CD14-positive monocyte (primary cell): Measurements from ENCODE around the gene ADAM23. TPM values are rescaled to one million over a fixed set of nuclear protein-coding genes. Genes with fewer than 3 reads are reported as not detected.

ENCODE experiments used
- DNase-seq, 3 donors: peaks; one replicate each; pipeline ENCODE4 v3.0.0-alpha.2; 2011 to 2022
- H2AFZ ChIP-seq: 2 replicates; pipeline ENCODE4 v1.6.0; 2012; ENCODE audit warnings: mild to moderate bottlenecking, low read depth, low read length, inconsistent platforms; ENCODE audit not compliant: insufficient read depth, poor library complexity, severe bottlenecking
- H3K27ac ChIP-seq, 2 donors: 1 replicate in 1 of 2; 2 replicates in 1 of 2; pipeline ENCODE4 v1.5.1; 2012 to 2013; ENCODE audit warnings: low read length in 2 of 2, control low read depth in 1 of 2, inconsistent platforms in 1 of 2, low read depth in 1 of 2, mild to moderate bottlenecking in 1 of 2
- H3K27me3 ChIP-seq, 2 donors: one replicate each; pipeline versions ENCODE4 v1.6.0 to v1.6.1; 2011 to 2013; ENCODE audit warnings: low read length in 2 of 2; ENCODE audit not compliant: control insufficient read depth in 2 of 2, insufficient read depth in 2 of 2
- H3K36me3 ChIP-seq, 2 donors: replicated peaks in 1 of 2; 1 replicate in 1 of 2; 2 replicates in 1 of 2; pipeline versions ENCODE4 v1.5.1 to v1.6.1; 2012 to 2013; ENCODE audit warnings: low read length in 2 of 2, control low read depth in 1 of 2, inconsistent platforms in 1 of 2, mild to moderate bottlenecking in 1 of 2; ENCODE audit not compliant: insufficient read depth in 2 of 2, control insufficient read depth in 1 of 2
- H3K4me1 ChIP-seq, 2 donors: 1 replicate in 1 of 2; 2 replicates in 1 of 2; pipeline versions ENCODE4 v1.5.1 to v1.6.1; 2012 to 2013; ENCODE audit warnings: low read length in 2 of 2, control low read depth in 1 of 2, inconsistent platforms in 1 of 2, mild to moderate bottlenecking in 1 of 2, moderate library complexity in 1 of 2; ENCODE audit not compliant: insufficient read depth in 2 of 2, control insufficient read depth in 1 of 2
- H3K4me2 ChIP-seq: replicated peaks from 2 replicates; pipeline ENCODE3; 2012; ENCODE audit warnings: low read length, moderate library complexity, mild to moderate bottlenecking; ENCODE audit not compliant: poor library complexity, severe bottlenecking; ENCODE audit errors: extremely low read depth
- H3K4me3 ChIP-seq, 3 experiments: fragments of 200-600 bp in 1 of 3; sonication (generic) in 1 of 3; replicated peaks in 1 of 3; 1 replicate in 2 of 3; 2 replicates in 1 of 3; pipeline ENCODE4 v1.5.1; 2011 to 2013; ENCODE audit warnings: low read length in 3 of 3, mild to moderate bottlenecking in 3 of 3, control low read depth in 2 of 3, low read depth in 2 of 3, inconsistent platforms in 1 of 3, moderate library complexity in 1 of 3
- H3K79me2 ChIP-seq: 2 replicates; pipeline ENCODE4 v1.6.0; 2012; ENCODE audit warnings: mild to moderate bottlenecking, control low read depth, inconsistent platforms, low read length, moderate library complexity; ENCODE audit not compliant: insufficient read depth
- H3K9ac ChIP-seq: 2 replicates; pipeline ENCODE4 v1.6.0; 2017; ENCODE audit warnings: low read length, mild to moderate bottlenecking; ENCODE audit not compliant: insufficient read depth, poor library complexity, severe bottlenecking
- H3K9me3 ChIP-seq, 2 donors: replicated peaks in 1 of 2; 1 replicate in 1 of 2; 2 replicates in 1 of 2; pipeline versions ENCODE4 v1.5.1 to v1.6.1; 2012 to 2013; ENCODE audit warnings: low read length in 2 of 2, control low read depth in 1 of 2; ENCODE audit not compliant: control insufficient read depth in 1 of 2, insufficient read depth in 1 of 2
- H4K20me1 ChIP-seq: 2 replicates; pipeline ENCODE4 v1.6.0; 2012; ENCODE audit warnings: mild to moderate bottlenecking, low read length, control low read depth, moderate library complexity; ENCODE audit not compliant: insufficient read depth
- H3K27ac Mint-ChIP-seq, 7 donors: one replicate each; pipeline ENCODE4 v1.8.0; 2020; ENCODE audit warnings: mild to moderate bottlenecking in 7 of 7, mixed read lengths in 7 of 7, moderate library complexity in 6 of 7, inconsistent platforms in 2 of 7
- H3K27me3 Mint-ChIP-seq, 3 donors: one replicate each; pipeline ENCODE4 v1.8.0; 2021 to 2022; ENCODE audit warnings: low read depth in 3 of 3, mild to moderate bottlenecking in 3 of 3, mixed read lengths in 3 of 3, moderate library complexity in 3 of 3, inconsistent platforms in 1 of 3
- H3K36me3 Mint-ChIP-seq, 2 donors: one replicate each; pipeline ENCODE4 v1.8.0; 2020; ENCODE audit warnings: mixed read lengths in 2 of 2, inconsistent platforms in 1 of 2, mild to moderate bottlenecking in 1 of 2
- H3K4me1 Mint-ChIP-seq: one replicate; pipeline ENCODE4 v1.8.0; 2020; ENCODE audit warnings: mild to moderate bottlenecking, mixed read lengths
- H3K4me3 Mint-ChIP-seq, 2 donors: one replicate each; pipeline ENCODE4 v1.8.0; 2020; ENCODE audit warnings: mild to moderate bottlenecking in 2 of 2, mixed read lengths in 2 of 2, moderate library complexity in 1 of 2
- H3K9me3 Mint-ChIP-seq, 7 donors: one replicate each; pipeline ENCODE4 v1.8.0; 2020 to 2022; ENCODE audit warnings: mixed read lengths in 7 of 7, mild to moderate bottlenecking in 6 of 7, moderate library complexity in 6 of 7, inconsistent platforms in 2 of 7
- CTCF ChIP-seq: fragments of 200-600 bp; IDR thresholded peaks from one replicate; pipeline ENCODE4 v1.8.0; 2022; ENCODE audit warnings: antibody characterized with exemption, mild to moderate bottlenecking
- intact Hi-C, 2 donors: fragments of 100-400 bp; cut with micrococcal nuclease; formaldehyde crosslinking; loops; one replicate each; pipeline versions ENCODE4 v1.15.0 to v1.15.1; 2023
- polyA plus RNA-seq, 3 donors: library from polyadenylated mRNA; depleted of rRNA in 1 of 3; unstranded in 2 of 3; stranded (reverse) in 1 of 3; fragments of 300-500 nt in 2 of 3; fragments of >200 nt in 1 of 3; fragmentation: Illumina TruSeq in 2 of 3; gene quantifications; 1 replicate in 2 of 3; 2 replicates in 1 of 3; pipeline ENCODE4 v1.2.3, GENCODE V29; 2012 to 2021

Gene ADAM23
- polyA plus RNA-seq, 3 donors: not detected

GRCh38 chr2:206433190-206433589 lies 10.1 kb upstream of the ADAM23 start:
- H3K27me3 ChIP-seq: peaks cover 0 to 3% of the 10 kb centered on the region in 2 donors
- H3K36me3 Mint-ChIP-seq: no peaks in the 10 kb centered on the region
- no peaks in the 10 kb centered on the region for H3K4me1 Mint-ChIP-seq
- H3K4me3 Mint-ChIP-seq: no peak overlapping the region
- no peaks in the 10 kb centered on the region for H3K36me3 ChIP-seq
- no peak overlapping the region for H3K27ac Mint-ChIP-seq
- no peaks in the 10 kb centered on the region for H3K9me3 ChIP-seq
- no peak overlapping the region for H3K27ac ChIP-seq
- DNase-seq: no peak
- no peak overlapping the region for H3K4me2 ChIP-seq
- no peaks in the 10 kb centered on the region for H3K79me2 ChIP-seq
- intact Hi-C loops: no loop called here
- H2AFZ ChIP-seq: no peak overlapping the region
- H3K9me3 Mint-ChIP-seq: peaks cover 0 to 8% (median 0%) of the 10 kb centered on the region in 7 donors
- H3K9ac ChIP-seq: no peak overlapping the region
- H3K27me3 Mint-ChIP-seq: peaks cover 8 to 17% (median 14%) of the 10 kb centered on the region in 3 donors
- H3K4me3 ChIP-seq: no peak overlapping the region
- no peaks in the 10 kb centered on the region for H4K20me1 ChIP-seq
- TF ChIP-seq CTCF: no peak
- H3K4me1 ChIP-seq: no peaks in the 10 kb centered on the region

- Histone ChIP-seq H2AFZ (no peak overlapping the region), H3K79me2 (no peaks in the 10 kb centered on the region), H3K36me3 (no peaks in the 10 kb centered on the region), H3K4me2 (no peak overlapping the region), H3K27ac (no peak overlapping the region), H3K4me3 (no peak overlapping the region), H4K20me1 (no peaks in the 10 kb centered on the region), H3K27me3 (peaks cover 0 to 3% of the 10 kb centered on the region in 2 donors), H3K9me3 (no peaks in the 10 kb centered on the region), H3K9ac (no peak overlapping the region), H3K4me1 (no peaks in the 10 kb centered on the region)
- Mint-ChIP-seq H3K9me3 (peaks cover 0 to 8% (median 0%) of the 10 kb centered on the region in 7 donors), H3K27me3 (peaks cover 8 to 22% (median 14%) of the 10 kb centered on the region in 3 donors), H3K4me1 (no peaks in the 10 kb centered on the region), H3K27ac (no peak overlapping the region), H3K36me3 (no peaks in the 10 kb centered on the region), H3K4me3 (no peak overlapping the region)
- intact Hi-C loops: no loop called here
- DNase-seq: no peak
- no peak for TF ChIP-seq CTCF
Measured at GRCh38 chr2:206433686-206434085, 9.6 kb upstream of the ADAM23 start.
